Occipital lobe (tissue), 2 donors: ENCODE results near the gene CXCL1. TPM values are rescaled to one million over a fixed set of nuclear protein-coding genes. Genes with fewer than 3 reads are reported as not detected.

Source experiments
- DNase-seq: peaks from one replicate; lab custom pipeline; 2025; lab: John Stamatoyannopoulos, UW
- total RNA-seq: library from RNA; depleted of rRNA; stranded (reverse); fragments of >200 nt; gene quantifications from one replicate; pipeline ENCODE4 v1.2.3, GENCODE V29; 2014

Gene CXCL1
- 2.0 TPM for total RNA-seq

- DNase-seq = no peak
Observed at GRCh38 chr4:73869130-73870055, at the start of gene CXCL1. Gene CXCL1, plus strand, starts transcription at chr4:73869393. Its CDS starts 78 bp downstream, at chr4:73869471.

GRCh38 chr4:73821325-73821724, 47.9 kb upstream of the CXCL1 start:
- DNase-seq = no peak

- no peak for DNase-seq
Observed at GRCh38 chr4:73822389-73822788, 46.8 kb upstream of the CXCL1 start.

- no peak for DNase-seq
Observed at GRCh38 chr4:73822812-73823504, 46.2 kb upstream of the CXCL1 start.

- DNase-seq = no peak
Observed at GRCh38 chr4:73823760-73824159, 45.4 kb upstream of the CXCL1 start.

GRCh38 chr4:73828956-73829355, 40.2 kb upstream of the CXCL1 start:
- DNase-seq = no peak

- DNase-seq = no peak
Observed at GRCh38 chr4:73831569-73831968, 37.6 kb upstream of the CXCL1 start.

GRCh38 chr4:73832651-73833237, 36.4 kb upstream of the CXCL1 start:
- DNase-seq = no peak

GRCh38 chr4:73836373-73837279, 32.6 kb upstream of the CXCL1 start, which contains the start of gene CXCL6:
Gene CXCL6, plus strand, starts transcription at chr4:73836678. Its CDS starts 73 bp downstream, at chr4:73836751.
- DNase-seq = no peak

- no peak for DNase-seq
Observed at GRCh38 chr4:73839071-73839470, 30.1 kb upstream of the CXCL1 start.

GRCh38 chr4:73839715-73840114, 29.5 kb upstream of the CXCL1 start:
- DNase-seq = no peak

- DNase-seq = no peak
Observed at GRCh38 chr4:73841243-73841925, 27.8 kb upstream of the CXCL1 start.

- DNase-seq = no peak
Observed at GRCh38 chr4:73842696-73843095, 26.5 kb upstream of the CXCL1 start.

- no peak for DNase-seq
Observed at GRCh38 chr4:73843369-73843768, 25.8 kb upstream of the CXCL1 start.

- no peak for DNase-seq
Observed at GRCh38 chr4:73844345-73844744, 24.8 kb upstream of the CXCL1 start.

- DNase-seq = no peak
Observed at GRCh38 chr4:73844806-73845205, 24.4 kb upstream of the CXCL1 start.

- no peak for DNase-seq
Observed at GRCh38 chr4:73847526-73848182, 21.5 kb upstream of the CXCL1 start.

- DNase-seq = no peak
Observed at GRCh38 chr4:73848183-73848777, 20.9 kb upstream of the CXCL1 start.

- DNase-seq = no peak
Observed at GRCh38 chr4:73850261-73850970, 18.8 kb upstream of the CXCL1 start.
